ENCODE data around the gene ADORA2B.
"Not testable (repeated sequence)": the region's sequence is repeated elsewhere in the genome, so short reads cannot be mapped to it uniquely, and the experiment has no call there.

Gene ADORA2B

GRCh38 chr17:15944759-15945526 is at the start of gene ADORA2B:
TSS of gene ADORA2B (plus strand) at chr17:15945130. CDS start at chr17:15945249, 119 bp downstream.
- Histone ChIP-seq H3K4me2 (ENCODE audit: low read depth, low read length, poor library complexity, severe bottlenecking) (peak within 1 kb of the TSS; percentile 49), H3K27me3 (ENCODE audit: insufficient read depth, low read length, poor library complexity, severe bottlenecking) (no peaks in the 10 kb centered on the region), H3K9ac (ENCODE audit: low read depth, low read length, poor library complexity, severe bottlenecking) (no peak within 1 kb of the TSS), H3K9me3 (ENCODE audit: insufficient read depth, low read depth, low read length) (no peaks in the 10 kb centered on the region), H3K79me2 (ENCODE audit: insufficient read depth, low read length) (no peaks in the 10 kb centered on the region), H3K4me1 (ENCODE audit: insufficient read depth, low read length, poor library complexity, severe bottlenecking) (no peaks in the 10 kb centered on the region), H3K4me3 (ENCODE audit: low read length, poor library complexity, severe bottlenecking) (peak within 1 kb of the TSS; percentile 65), H3F3A (ENCODE audit: low read depth) (no peaks in the 10 kb centered on the region), H3K36me3 (ENCODE audit: insufficient read depth, low read length) (no peaks in the 10 kb centered on the region), H4K20me1 (ENCODE audit: insufficient read depth, low read length, poor library complexity, severe bottlenecking) (no peaks in the 10 kb centered on the region), H2AFZ (ENCODE audit: low read length) (peak within 1 kb of the TSS; percentile 88; the same call in 1 of the 2 replicates), H3K9me2 (replicated peaks; ENCODE audit: low read depth, low read length) (no peaks in the 10 kb centered on the region)
- TF ChIP-seq EZH2phosphoT487 (IDR thresholded peaks at IDR 0.05; ENCODE audit: borderline replicate concordance) = no peak
- peak; percentile 41; the same call in 1 of the 2 replicates for TF ChIP-seq CTCF (conservative IDR thresholded peaks at IDR 0.05; ENCODE audit: low read length)

- Histone ChIP-seq H3K36me3 (ENCODE audit: insufficient read depth, low read length) (no peaks in the 10 kb centered on the region), H4K20me1 (ENCODE audit: insufficient read depth, low read length, poor library complexity, severe bottlenecking) (no peaks in the 10 kb centered on the region), H3K4me2 (ENCODE audit: low read depth, low read length, poor library complexity, severe bottlenecking) (no peak overlapping the region), H3K27me3 (ENCODE audit: insufficient read depth, low read length, poor library complexity, severe bottlenecking) (no peaks in the 10 kb centered on the region), H3K79me2 (ENCODE audit: insufficient read depth, low read length) (no peaks in the 10 kb centered on the region), H3K4me3 (ENCODE audit: low read length, poor library complexity, severe bottlenecking) (no peak overlapping the region), H3K9me2 (replicated peaks; ENCODE audit: low read depth, low read length) (no peaks in the 10 kb centered on the region), H3F3A (ENCODE audit: low read depth) (no peaks in the 10 kb centered on the region), H2AFZ (ENCODE audit: low read length) (peak overlapping the region; percentile 13; the same call in 1 of the 2 replicates), H3K4me1 (ENCODE audit: insufficient read depth, low read length, poor library complexity, severe bottlenecking) (peaks cover 3% of the 10 kb centered on the region), H3K9ac (ENCODE audit: low read depth, low read length, poor library complexity, severe bottlenecking) (no peak overlapping the region), H3K9me3 (ENCODE audit: insufficient read depth, low read depth, low read length) (no peaks in the 10 kb centered on the region)
- TF ChIP-seq CTCF (conservative IDR thresholded peaks at IDR 0.05; ENCODE audit: low read length) (no peak), EZH2phosphoT487 (IDR thresholded peaks at IDR 0.05; ENCODE audit: borderline replicate concordance) (no peak)
These were observed 48.7 kb upstream of the ADORA2B start for GRCh38 chr17:15896277-15896676.

GRCh38 chr17:15896834-15897233 is 48.1 kb upstream of the ADORA2B start:
- Histone ChIP-seq H3F3A (ENCODE audit: low read depth) (no peaks in the 10 kb centered on the region), H3K4me1 (ENCODE audit: insufficient read depth, low read length, poor library complexity, severe bottlenecking) (peaks cover 3% of the 10 kb centered on the region), H3K4me3 (ENCODE audit: low read length, poor library complexity, severe bottlenecking) (no peak overlapping the region), H3K9me3 (ENCODE audit: insufficient read depth, low read depth, low read length) (no peaks in the 10 kb centered on the region), H3K9me2 (replicated peaks; ENCODE audit: low read depth, low read length) (no peaks in the 10 kb centered on the region), H3K9ac (ENCODE audit: low read depth, low read length, poor library complexity, severe bottlenecking) (no peak overlapping the region), H3K36me3 (ENCODE audit: insufficient read depth, low read length) (no peaks in the 10 kb centered on the region), H3K27me3 (ENCODE audit: insufficient read depth, low read length, poor library complexity, severe bottlenecking) (no peaks in the 10 kb centered on the region), H2AFZ (ENCODE audit: low read length) (peak overlapping the region; percentile 72; the same call in 1 of the 2 replicates), H3K79me2 (ENCODE audit: insufficient read depth, low read length) (no peaks in the 10 kb centered on the region), H3K4me2 (ENCODE audit: low read depth, low read length, poor library complexity, severe bottlenecking) (no peak overlapping the region), H4K20me1 (ENCODE audit: insufficient read depth, low read length, poor library complexity, severe bottlenecking) (no peaks in the 10 kb centered on the region)
- no peak for TF ChIP-seq CTCF (conservative IDR thresholded peaks at IDR 0.05; ENCODE audit: low read length)

- H3K4me1 ChIP-seq (ENCODE audit: insufficient read depth, low read length, poor library complexity, severe bottlenecking); H3K9ac ChIP-seq (ENCODE audit: low read depth, low read length, poor library complexity, severe bottlenecking); H3K9me3 ChIP-seq (ENCODE audit: insufficient read depth, low read depth, low read length); H3K9me2 ChIP-seq (replicated peaks; ENCODE audit: low read depth, low read length); H2AFZ ChIP-seq (ENCODE audit: low read length); H3K4me2 ChIP-seq (ENCODE audit: low read depth, low read length, poor library complexity, severe bottlenecking); H3K4me3 ChIP-seq (ENCODE audit: low read length, poor library complexity, severe bottlenecking); H3K27me3 ChIP-seq (ENCODE audit: insufficient read depth, low read length, poor library complexity, severe bottlenecking); H3K79me2 ChIP-seq (ENCODE audit: insufficient read depth, low read length); H4K20me1 ChIP-seq (ENCODE audit: insufficient read depth, low read length, poor library complexity, severe bottlenecking); H3F3A ChIP-seq (ENCODE audit: low read depth); H3K36me3 ChIP-seq (ENCODE audit: insufficient read depth, low read length): not testable (repeated sequence)
These were observed 45.3 kb upstream of the ADORA2B start for GRCh38 chr17:15899596-15899995.

All from Loucy (cell line).